ENCODE data around the gene VAV2.
A peak's percentile ranks its signal among the peaks of the same experiment; 100 is the strongest.

The VAV2 gene

GRCh38 chr9:133943781-133944745, 48.1 kb downstream of the VAV2 start:
- Histone ChIP-seq H3K36me3 (ENCODE audit: low read length) (no peaks in the 10 kb centered on the region), H3K9ac (ENCODE audit: low read length) (0 out of 2 replicates have a peak overlapping the region, but pooled peaks have one; percentile 50), H3K27ac (ENCODE audit: low read depth, low read length) (peak overlapping the region; percentile 91), H3K4me2 (ENCODE audit: low read depth, low read length, poor library complexity, severe bottlenecking) (no peak overlapping the region), H3F3A (ENCODE audit: insufficient read depth) (peaks cover 10% of the 10 kb centered on the region), H3K79me2 (ENCODE audit: insufficient read depth, low read length) (peaks cover 67% of the 10 kb centered on the region), H3K9me2 (replicated peaks; ENCODE audit: insufficient read depth, low read length) (no peaks in the 10 kb centered on the region), H4K20me1 (ENCODE audit: low read depth, low read length) (no peaks in the 10 kb centered on the region), H3K27me3 (ENCODE audit: low read length) (no peaks in the 10 kb centered on the region), H3K4me3 (ENCODE audit: insufficient read depth, low read length, poor library complexity, severe bottlenecking) (no peak overlapping the region), H3K9me3 (ENCODE audit: insufficient read depth, low read length) (no peaks in the 10 kb centered on the region), H2AFZ (ENCODE audit: low read depth, low read length, severe bottlenecking) (no peak overlapping the region)
- no peak for TF ChIP-seq CTCF (IDR thresholded peaks at IDR 0.05; ENCODE audit: insufficient read depth, low read length, poor library complexity, severe bottlenecking)
- TF ChIP-seq EZH2phosphoT487 (conservative IDR thresholded peaks at IDR 0.05; ENCODE audit: low read length), result no peak

- Histone ChIP-seq H3K27ac (ENCODE audit: low read depth, low read length) (no peak overlapping the region), H3K9me2 (replicated peaks; ENCODE audit: insufficient read depth, low read length) (no peaks in the 10 kb centered on the region), H3F3A (ENCODE audit: insufficient read depth) (peaks cover 10% of the 10 kb centered on the region), H3K79me2 (ENCODE audit: insufficient read depth, low read length) (peaks cover 59% of the 10 kb centered on the region), H4K20me1 (ENCODE audit: low read depth, low read length) (no peaks in the 10 kb centered on the region), H2AFZ (ENCODE audit: low read depth, low read length, severe bottlenecking) (no peak overlapping the region), H3K9ac (ENCODE audit: low read length) (no peak overlapping the region), H3K9me3 (ENCODE audit: insufficient read depth, low read length) (no peaks in the 10 kb centered on the region), H3K4me3 (ENCODE audit: insufficient read depth, low read length, poor library complexity, severe bottlenecking) (no peak overlapping the region), H3K4me2 (ENCODE audit: low read depth, low read length, poor library complexity, severe bottlenecking) (no peak overlapping the region), H3K36me3 (ENCODE audit: low read length) (no peaks in the 10 kb centered on the region), H3K27me3 (ENCODE audit: low read length) (no peaks in the 10 kb centered on the region)
- TF ChIP-seq EZH2phosphoT487 (conservative IDR thresholded peaks at IDR 0.05; ENCODE audit: low read length) (no peak), CTCF (IDR thresholded peaks at IDR 0.05; ENCODE audit: insufficient read depth, low read length, poor library complexity, severe bottlenecking) (no peak)
Measured at GRCh38 chr9:133943036-133943780, 48.9 kb downstream of the VAV2 start.

GRCh38 chr9:133942206-133942975, 49.7 kb downstream of the VAV2 start:
- H3K4me3 ChIP-seq (ENCODE audit: insufficient read depth, low read length, poor library complexity, severe bottlenecking), result no peak overlapping the region
- TF ChIP-seq EZH2phosphoT487 (conservative IDR thresholded peaks at IDR 0.05; ENCODE audit: low read length) (no peak), CTCF (IDR thresholded peaks at IDR 0.05; ENCODE audit: insufficient read depth, low read length, poor library complexity, severe bottlenecking) (no peak)
- no peaks in the 10 kb centered on the region for H3K9me3 ChIP-seq (ENCODE audit: insufficient read depth, low read length)
- no peaks in the 10 kb centered on the region for H3K36me3 ChIP-seq (ENCODE audit: low read length)
- H4K20me1 ChIP-seq (ENCODE audit: low read depth, low read length), result no peaks in the 10 kb centered on the region
- no peak overlapping the region for H3K27ac ChIP-seq (ENCODE audit: low read depth, low read length)
- no peak overlapping the region for H3K4me2 ChIP-seq (ENCODE audit: low read depth, low read length, poor library complexity, severe bottlenecking)
- H3K9ac ChIP-seq (ENCODE audit: low read length), result no peak overlapping the region
- H3K9me2 ChIP-seq (replicated peaks; ENCODE audit: insufficient read depth, low read length), result no peaks in the 10 kb centered on the region
- peaks cover 58% of the 10 kb centered on the region for H3K79me2 ChIP-seq (ENCODE audit: insufficient read depth, low read length)
- H3F3A ChIP-seq (ENCODE audit: insufficient read depth), result peaks cover 10% of the 10 kb centered on the region
- no peaks in the 10 kb centered on the region for H3K27me3 ChIP-seq (ENCODE audit: low read length)
- H2AFZ ChIP-seq (ENCODE audit: low read depth, low read length, severe bottlenecking), result no peak overlapping the region
